ENCODE results near the gene MUC6.
A peak's percentile ranks its signal among the peaks of the same experiment; 100 is the strongest.

The MUC6 gene

GRCh38 chr11:1034456-1035295, 1.8 kb downstream of the MUC6 start:
- no peak for TF ChIP-seq JUND (IDR thresholded peaks at IDR 0.05; ENCODE audit: low read depth)
- in situ Hi-C loops (cut with HindIII; ENCODE audit: low pct_unique_long_range_greater_than_20kb, low sequenced_read_pairs): no loop called here
- no peak for DNase-seq (ENCODE audit: low read depth in 1 of 2, low spot score in 1 of 2)

- TF ChIP-seq JUND (IDR thresholded peaks at IDR 0.05; ENCODE audit: low read depth): no peak
- in situ Hi-C loops (cut with HindIII; ENCODE audit: low pct_unique_long_range_greater_than_20kb, low sequenced_read_pairs): no loop called here
- DNase-seq (ENCODE audit: low read depth in 1 of 2, low spot score in 1 of 2): peak in 1 of 2 experiments; percentile 9
Observed at GRCh38 chr11:1034001-1034400, 2.5 kb downstream of the MUC6 start.

GRCh38 chr11:1033016-1033798, 3.3 kb downstream of the MUC6 start:
- no peak for TF ChIP-seq JUND (IDR thresholded peaks at IDR 0.05; ENCODE audit: low read depth)
- in situ Hi-C loops (cut with HindIII; ENCODE audit: low pct_unique_long_range_greater_than_20kb, low sequenced_read_pairs): no loop called here
- DNase-seq (ENCODE audit: low read depth in 1 of 2, low spot score in 1 of 2): no peak

- TF ChIP-seq JUND (IDR thresholded peaks at IDR 0.05; ENCODE audit: low read depth): no peak
- in situ Hi-C loops (cut with HindIII; ENCODE audit: low pct_unique_long_range_greater_than_20kb, low sequenced_read_pairs): no loop called here
- no peak for DNase-seq (ENCODE audit: low read depth in 1 of 2, low spot score in 1 of 2)
Observed at GRCh38 chr11:1032310-1032891, 4.1 kb downstream of the MUC6 start.

- in situ Hi-C loops (cut with HindIII; ENCODE audit: low pct_unique_long_range_greater_than_20kb, low sequenced_read_pairs): no loop called here
- no peak for TF ChIP-seq JUND (IDR thresholded peaks at IDR 0.05; ENCODE audit: low read depth)
- DNase-seq (ENCODE audit: low read depth in 1 of 2, low spot score in 1 of 2): no peak
Observed at GRCh38 chr11:1031121-1031899, 5.2 kb downstream of the MUC6 start.

- DNase-seq (ENCODE audit: low read depth in 1 of 2, low spot score in 1 of 2): no peak
- in situ Hi-C loops (cut with HindIII; ENCODE audit: low pct_unique_long_range_greater_than_20kb, low sequenced_read_pairs): no loop called here
- no peak for TF ChIP-seq JUND (IDR thresholded peaks at IDR 0.05; ENCODE audit: low read depth)
Observed at GRCh38 chr11:1030556-1030955, 6.0 kb downstream of the MUC6 start.

- no peak for TF ChIP-seq JUND (IDR thresholded peaks at IDR 0.05; ENCODE audit: low read depth)
- in situ Hi-C loops (cut with HindIII; ENCODE audit: low pct_unique_long_range_greater_than_20kb, low sequenced_read_pairs): no loop called here
Observed at GRCh38 chr11:1030086-1030485, 6.4 kb downstream of the MUC6 start.

GRCh38 chr11:1029654-1030053, 6.9 kb downstream of the MUC6 start:
- in situ Hi-C loops (cut with HindIII; ENCODE audit: low pct_unique_long_range_greater_than_20kb, low sequenced_read_pairs): no loop called here
- no peak for TF ChIP-seq JUND (IDR thresholded peaks at IDR 0.05; ENCODE audit: low read depth)
- DNase-seq (ENCODE audit: low read depth in 1 of 2, low spot score in 1 of 2): no peak

More at GRCh38 chr11:1030086-1030485, 6.4 kb downstream of the MUC6 start:
- no peak for DNase-seq (ENCODE audit: low read depth in 1 of 2, low spot score in 1 of 2)

GRCh38 chr11:1029051-1029450, 7.5 kb downstream of the MUC6 start:
- TF ChIP-seq JUND (IDR thresholded peaks at IDR 0.05; ENCODE audit: low read depth): no peak
- in situ Hi-C loops (cut with HindIII; ENCODE audit: low pct_unique_long_range_greater_than_20kb, low sequenced_read_pairs): no loop called here
- DNase-seq (ENCODE audit: low read depth in 1 of 2, low spot score in 1 of 2): no peak

- TF ChIP-seq JUND (IDR thresholded peaks at IDR 0.05; ENCODE audit: low read depth): no peak
- in situ Hi-C loops (cut with HindIII; ENCODE audit: low pct_unique_long_range_greater_than_20kb, low sequenced_read_pairs): no loop called here
- no peak for DNase-seq (ENCODE audit: low read depth in 1 of 2, low spot score in 1 of 2)
Observed at GRCh38 chr11:1028616-1029015, 7.9 kb downstream of the MUC6 start.

GRCh38 chr11:1028291-1028540, 8.3 kb downstream of the MUC6 start:
- no peak for TF ChIP-seq JUND (IDR thresholded peaks at IDR 0.05; ENCODE audit: low read depth)
- in situ Hi-C loops (cut with HindIII; ENCODE audit: low pct_unique_long_range_greater_than_20kb, low sequenced_read_pairs): no loop called here
- no peak for DNase-seq (ENCODE audit: low read depth in 1 of 2, low spot score in 1 of 2)

- no peak for DNase-seq (ENCODE audit: low read depth in 1 of 2, low spot score in 1 of 2)
- no peak for TF ChIP-seq JUND (IDR thresholded peaks at IDR 0.05; ENCODE audit: low read depth)
- in situ Hi-C loops (cut with HindIII; ENCODE audit: low pct_unique_long_range_greater_than_20kb, low sequenced_read_pairs): no loop called here
Observed at GRCh38 chr11:1027483-1028290, 8.8 kb downstream of the MUC6 start.

Data from T47D (cell line).